Measurements from ENCODE around the gene CSDE1.
"Not testable (repeated sequence)": the region's sequence is repeated elsewhere in the genome, so short reads cannot be mapped to it uniquely, and the experiment has no call there.

Gene CSDE1

DNA sequence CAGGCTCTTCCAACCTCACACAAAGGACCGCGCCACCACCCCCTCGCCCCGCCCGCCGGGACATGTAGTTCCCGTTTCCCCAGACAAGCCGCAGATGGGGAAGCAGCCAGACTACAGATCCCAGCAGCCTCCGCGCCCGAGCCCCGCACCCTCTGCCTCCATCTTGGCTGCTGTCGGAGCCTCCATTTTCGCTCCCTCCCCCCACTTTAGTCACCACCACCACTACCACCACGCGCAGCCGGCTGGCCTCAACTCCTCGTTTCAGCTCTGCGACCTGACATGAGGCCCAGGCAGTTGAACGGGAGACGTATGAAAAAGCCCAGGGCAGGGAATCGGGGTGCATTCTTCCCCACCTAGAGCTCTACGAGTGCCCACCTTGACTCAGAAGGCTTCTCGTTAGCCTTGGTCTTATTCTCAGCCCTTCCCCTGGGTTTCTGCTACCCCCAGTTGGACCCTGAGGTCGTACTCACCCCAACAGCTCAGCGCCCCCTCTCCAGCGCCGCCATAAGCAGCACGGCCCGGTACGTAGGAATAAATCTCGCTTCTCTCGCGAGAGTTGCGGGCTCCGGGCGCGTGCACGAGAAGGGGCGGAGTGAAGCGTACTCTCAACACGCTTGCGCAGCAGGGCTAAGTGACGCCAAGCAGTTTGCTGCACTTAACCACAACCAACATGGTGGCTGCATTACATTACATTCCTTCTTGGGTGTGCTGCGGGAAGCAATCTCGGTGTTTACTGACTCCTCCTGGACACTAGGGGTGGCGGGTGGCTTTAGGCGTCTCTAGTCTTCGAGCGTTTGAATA lies at the start of gene CSDE1:
Gene CSDE1 (minus strand): TSS at position 530 of the 801 bp plus-strand sequence. CDS start 18,094 bp downstream, outside the sequence.
- DNase-seq (ENCODE audit: low read depth) = peak; percentile 92

DNA sequence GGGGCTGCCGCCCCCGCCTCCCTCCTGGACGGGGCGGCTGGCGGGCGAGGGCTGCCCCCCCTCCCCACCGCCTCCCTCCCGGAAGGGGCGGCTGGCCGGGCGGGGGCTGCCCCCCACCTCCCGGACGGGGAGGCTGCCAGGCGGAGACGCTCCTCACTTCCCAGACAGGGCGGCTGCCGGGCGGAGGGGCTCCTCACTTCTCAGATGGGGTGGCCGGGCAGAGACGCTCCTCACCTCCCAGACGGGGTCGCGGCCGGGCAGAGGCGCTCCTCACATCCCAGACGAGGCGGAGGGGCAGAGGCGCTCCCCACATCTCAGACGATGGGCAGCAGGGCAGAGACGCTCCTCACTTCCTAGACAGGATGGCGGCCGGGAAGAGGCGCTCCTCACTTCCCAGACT lies 46.7 kb upstream of the CSDE1 start:
- DNase-seq (ENCODE audit: low read depth) = not testable (repeated sequence)

DNA sequence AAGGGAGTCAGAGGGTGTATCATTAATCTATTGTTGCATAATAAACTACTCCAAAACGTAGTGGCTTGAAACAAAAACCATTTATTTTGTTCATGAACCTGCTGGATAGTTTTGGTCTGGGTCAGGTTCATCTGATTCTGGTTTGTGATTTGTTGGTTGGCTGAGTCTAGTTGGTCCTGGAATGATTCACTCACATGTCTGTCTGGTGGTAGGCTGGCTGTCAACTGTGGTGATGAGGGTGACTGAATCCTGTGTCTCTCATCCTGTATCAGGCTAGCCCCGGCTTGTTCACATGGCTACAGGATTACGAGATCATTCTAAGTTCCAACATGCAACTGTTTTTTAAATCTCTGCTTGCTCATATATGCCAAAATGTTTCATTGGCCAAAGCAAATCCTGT lies 45.2 kb upstream of the CSDE1 start:
- no peak for DNase-seq (ENCODE audit: low read depth)

DNA sequence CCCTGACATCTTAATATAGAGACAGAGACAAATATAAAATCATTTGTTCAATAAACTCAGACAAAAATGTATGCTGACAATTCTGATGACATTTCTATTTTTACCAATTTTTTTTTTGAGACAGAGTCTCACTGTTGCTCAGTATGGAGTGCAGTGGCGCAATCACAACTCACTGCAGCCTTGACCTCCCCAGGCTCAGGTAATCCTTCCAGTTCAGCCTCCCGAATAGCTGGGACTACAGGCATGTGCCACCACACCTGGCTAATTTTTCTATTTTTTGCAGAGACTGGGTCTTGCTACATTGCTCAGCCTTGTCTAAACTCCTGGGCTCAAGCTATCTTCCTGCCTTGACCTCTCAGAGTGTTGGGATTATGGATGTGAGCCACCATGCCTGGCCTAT lies 36.3 kb upstream of the CSDE1 start:
- no peak for DNase-seq (ENCODE audit: low read depth)

DNA sequence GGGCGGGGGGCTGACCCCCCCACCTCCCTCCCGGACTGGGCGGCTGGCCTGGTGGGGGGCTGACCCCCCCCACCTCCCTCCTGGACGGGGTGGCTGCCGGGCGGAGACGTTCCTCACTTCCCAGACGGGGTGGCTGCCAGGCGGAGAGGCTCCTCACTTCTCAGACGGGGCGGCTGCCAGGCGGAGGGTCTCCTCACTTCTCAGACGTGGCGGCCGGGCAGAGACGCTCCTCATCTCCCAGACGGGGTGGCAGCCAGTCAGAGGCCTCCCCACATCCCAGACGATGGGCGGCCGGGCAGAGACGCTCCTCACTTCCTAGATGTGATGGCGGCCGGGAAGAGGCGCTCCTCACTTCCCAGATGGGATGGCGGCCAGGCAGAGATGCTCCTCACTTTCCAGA lies 32.8 kb upstream of the CSDE1 start:
- not testable (repeated sequence) for DNase-seq (ENCODE audit: low read depth)

DNA sequence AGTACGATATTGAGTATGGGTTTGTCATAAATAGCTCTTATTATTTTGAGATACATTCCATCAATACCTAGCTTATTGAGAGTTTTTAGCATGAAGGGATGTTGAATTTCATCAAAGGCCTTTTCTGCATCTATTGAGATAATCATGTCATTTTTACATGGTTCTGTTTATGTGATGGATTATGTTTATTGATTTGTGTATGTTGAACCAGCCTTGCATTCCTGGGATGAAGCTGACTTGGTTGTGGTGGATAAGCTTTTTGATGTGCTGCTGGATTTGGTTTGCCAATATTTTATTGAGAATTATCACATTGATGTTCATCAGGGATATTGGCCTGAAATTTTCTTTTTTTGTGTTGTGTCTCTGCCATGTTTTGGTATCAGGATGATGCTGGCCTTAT lies 28.7 kb upstream of the CSDE1 start:
- DNase-seq (ENCODE audit: low read depth) = not testable (repeated sequence)

DNA sequence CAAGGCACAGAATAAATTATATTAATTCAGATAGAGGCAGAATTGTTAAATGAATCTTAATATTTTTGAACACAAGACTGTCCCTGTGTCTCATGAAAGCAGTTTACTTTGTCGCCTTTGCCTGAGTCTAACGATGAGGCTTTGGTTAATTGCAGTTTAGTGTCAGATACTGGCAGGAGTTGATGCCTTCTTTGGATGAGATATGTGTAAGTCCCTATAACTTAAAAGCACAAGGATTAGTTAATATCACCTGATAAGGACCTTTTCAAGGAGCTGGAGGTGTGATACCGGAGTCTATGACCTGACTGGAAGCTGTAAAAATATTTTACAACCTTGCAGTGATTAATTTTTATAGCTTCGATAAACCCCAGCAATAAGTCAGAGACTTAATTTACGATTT lies 24.7 kb upstream of the CSDE1 start:
- no peak for DNase-seq (ENCODE audit: low read depth)

DNA sequence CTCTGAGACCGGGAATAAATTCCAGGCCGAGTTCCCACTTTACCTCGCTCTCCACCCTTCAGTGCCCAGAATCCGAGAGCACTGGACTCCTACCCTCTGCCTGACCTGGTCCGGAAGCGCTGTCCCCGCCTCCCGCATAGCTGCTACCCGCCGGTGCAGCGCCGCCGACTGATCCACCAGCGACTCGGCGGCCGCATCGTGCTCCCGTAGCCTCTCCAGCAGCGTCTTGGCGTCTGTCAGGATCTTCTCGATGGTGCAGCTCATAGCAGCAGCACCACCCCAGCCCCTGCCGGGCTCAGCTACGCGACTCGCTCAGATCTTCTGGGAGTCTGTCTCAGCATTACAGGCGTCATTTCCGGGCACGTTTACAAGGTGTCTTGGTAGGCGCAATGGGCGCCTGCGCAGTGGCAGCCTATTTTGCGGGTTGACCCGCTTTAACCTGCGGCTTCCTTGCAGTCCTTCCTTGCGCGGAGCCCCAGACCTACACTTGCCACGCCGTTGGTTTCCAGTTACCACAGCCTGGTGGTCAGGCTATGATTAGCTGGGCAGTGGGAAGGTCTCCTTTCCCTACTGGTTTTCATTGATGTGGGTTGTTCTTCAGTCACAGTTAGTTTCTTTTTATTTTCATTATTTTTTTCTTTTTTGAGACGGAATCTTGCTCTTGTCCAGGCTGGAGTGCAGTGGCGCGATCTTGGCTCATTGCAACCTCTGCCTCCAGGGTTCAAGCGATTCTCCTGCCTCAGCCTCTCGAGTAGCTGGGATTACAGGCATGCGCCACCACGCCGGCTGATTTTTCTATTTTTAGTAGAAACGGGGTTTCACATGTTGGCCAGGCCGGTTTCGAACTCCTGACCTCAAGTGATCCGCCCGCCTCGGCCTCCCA lies 22.8 kb upstream of the CSDE1 start, which contains the start of gene SIKE1:
Gene SIKE1 (minus strand): TSS at position 342 of the 883 bp plus-strand sequence. CDS start 78 bp downstream, at position 264.
- peak; percentile 90 for DNase-seq (ENCODE audit: low read depth)

DNA sequence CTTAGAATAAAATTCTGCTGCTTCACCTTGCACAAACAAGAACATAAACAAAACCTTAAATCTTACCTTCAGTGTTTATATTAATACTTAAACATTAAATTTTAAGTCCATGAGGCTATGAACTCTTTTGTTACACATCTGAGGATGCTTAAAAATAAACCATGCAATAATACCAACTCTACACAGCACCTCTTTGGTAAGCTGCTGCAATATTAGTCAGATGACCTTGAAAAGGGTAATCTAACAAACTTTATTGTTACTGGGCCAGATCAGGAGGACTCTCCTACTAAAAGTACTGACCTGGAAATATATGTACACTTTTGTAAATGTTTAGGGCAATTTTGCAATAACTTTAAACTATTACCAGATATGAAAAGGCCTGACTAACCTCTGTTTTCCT lies 21.9 kb upstream of the CSDE1 start:
- DNase-seq (ENCODE audit: low read depth) = no peak

DNA sequence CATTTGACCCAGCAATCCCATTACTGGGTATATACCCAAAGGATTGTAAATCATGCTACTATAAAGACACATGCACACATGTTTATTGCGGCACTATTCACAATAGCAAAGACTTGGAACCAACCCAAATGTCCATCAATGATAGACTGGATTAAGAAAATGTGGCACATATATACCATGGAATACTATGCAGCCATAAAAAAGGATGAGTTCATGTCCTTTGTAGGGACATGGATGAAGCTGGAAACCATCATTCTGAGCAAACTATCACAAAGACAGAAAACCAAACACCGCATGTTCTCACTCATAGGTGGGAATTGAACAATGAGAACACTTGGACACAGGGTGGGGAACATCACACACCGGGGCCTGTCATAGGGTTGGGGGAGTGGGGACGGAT lies 18.9 kb upstream of the CSDE1 start:
- DNase-seq (ENCODE audit: low read depth) = not testable (repeated sequence)

DNA sequence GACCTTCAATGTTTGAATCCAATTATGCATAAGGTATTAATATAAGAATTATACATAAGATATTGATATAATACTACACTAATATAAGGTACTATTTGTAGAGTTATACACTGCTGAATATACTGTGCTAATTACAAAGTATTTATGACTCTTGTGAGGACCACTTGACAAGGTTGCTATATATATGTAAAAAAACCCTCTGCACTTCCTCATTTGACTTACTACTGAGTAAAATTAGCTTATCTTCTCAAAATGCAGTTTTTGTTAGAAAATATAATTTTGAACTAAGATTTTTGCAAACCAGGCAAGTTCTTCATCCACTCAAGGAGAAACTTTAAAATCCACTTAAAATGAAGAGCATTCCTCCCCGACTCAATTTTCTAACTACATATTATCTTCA lies 14.2 kb upstream of the CSDE1 start:
- DNase-seq (ENCODE audit: low read depth) = no peak

DNA sequence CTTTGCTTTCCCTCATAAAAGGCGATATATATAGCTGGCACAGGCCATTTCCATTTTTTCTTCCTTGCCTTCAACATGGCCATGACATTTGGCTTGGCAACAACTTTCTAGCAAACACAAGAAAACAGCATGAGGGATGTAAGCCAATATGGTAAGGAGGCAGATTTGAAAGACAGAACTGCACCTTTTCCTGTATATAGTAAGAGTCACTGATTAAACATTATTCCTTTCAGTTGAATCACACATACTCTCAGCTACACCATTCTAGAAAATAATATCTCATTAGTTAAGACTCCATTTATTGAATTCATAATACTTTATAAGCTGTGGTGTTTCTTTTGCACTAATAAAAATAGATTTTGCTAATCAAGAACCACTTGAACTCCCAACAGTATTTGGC lies 13.2 kb upstream of the CSDE1 start:
- no peak for DNase-seq (ENCODE audit: low read depth)

DNA sequence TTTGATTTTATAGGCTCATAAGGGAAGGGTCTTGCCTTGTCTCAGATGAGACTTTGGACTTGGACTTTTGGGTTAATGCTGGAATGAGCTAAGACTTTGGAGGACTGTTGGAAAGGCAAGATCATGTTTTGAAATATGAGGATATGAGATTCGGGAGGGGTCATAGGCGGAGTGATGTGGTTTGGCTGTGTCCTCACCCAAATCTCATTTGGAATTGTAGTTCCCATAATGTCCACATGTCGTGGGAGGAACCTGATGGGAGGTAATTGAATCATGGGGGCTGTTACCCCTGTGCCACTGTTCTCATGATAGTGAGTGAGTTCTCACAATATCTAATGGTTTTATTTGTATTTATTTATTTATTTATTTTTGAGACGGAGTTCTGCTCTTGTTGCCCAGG lies 6.9 kb upstream of the CSDE1 start:
- no peak for DNase-seq (ENCODE audit: low read depth)

DNA sequence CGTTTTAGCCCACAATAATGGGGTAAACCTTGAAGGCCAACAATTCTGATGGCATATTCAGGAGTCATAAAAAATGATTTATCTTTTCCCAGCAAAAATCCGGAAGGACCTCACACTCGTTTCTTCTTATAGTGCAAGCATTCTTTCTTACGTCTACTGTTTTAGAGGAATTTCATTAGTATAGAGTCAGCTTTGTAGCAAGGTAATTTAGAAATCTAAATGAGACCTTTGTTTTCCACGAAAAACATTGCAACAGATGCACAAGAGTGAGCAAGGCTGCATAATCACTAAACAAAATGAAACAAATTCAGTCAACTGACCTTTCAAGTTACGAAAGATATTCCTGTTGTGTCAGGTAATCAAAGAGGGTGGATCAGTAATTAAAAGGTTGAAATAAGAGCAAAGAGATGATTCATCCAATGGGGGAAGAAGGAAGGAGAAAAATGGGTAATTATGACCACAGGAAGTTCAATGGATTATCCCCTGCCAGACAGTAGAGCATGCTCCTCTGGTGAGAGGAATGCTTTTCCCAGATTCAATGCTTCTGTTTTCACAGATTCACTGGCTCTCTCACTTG lies 560 bp upstream of the CSDE1 start:
- no peak for DNase-seq (ENCODE audit: low read depth)

DNA sequence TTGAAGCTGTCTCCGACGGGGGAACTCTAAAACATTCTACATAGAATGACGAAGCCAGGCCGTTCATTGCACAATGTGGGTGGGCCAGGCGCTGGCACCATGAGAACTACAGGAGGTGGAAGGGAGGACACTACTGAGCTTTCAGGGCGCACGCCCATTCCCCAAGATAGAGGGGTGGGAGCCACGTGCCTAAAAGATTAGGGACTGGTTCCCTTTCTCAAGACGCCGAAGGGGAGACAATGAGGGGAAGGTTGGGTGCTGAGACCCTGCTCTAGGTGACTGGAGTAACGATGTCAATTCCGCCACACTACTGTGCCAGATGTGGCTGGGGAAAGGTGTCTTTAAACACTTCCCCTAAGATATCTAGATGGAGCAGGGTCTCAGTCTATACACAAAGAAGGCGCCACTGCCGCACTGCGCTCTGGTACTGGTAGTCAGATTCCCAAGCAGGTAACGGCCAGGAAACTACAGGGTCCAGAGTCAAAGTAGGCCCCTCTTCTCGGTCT lies 782 bp downstream of the CSDE1 start:
- DNase-seq (ENCODE audit: low read depth) = no peak

DNA sequence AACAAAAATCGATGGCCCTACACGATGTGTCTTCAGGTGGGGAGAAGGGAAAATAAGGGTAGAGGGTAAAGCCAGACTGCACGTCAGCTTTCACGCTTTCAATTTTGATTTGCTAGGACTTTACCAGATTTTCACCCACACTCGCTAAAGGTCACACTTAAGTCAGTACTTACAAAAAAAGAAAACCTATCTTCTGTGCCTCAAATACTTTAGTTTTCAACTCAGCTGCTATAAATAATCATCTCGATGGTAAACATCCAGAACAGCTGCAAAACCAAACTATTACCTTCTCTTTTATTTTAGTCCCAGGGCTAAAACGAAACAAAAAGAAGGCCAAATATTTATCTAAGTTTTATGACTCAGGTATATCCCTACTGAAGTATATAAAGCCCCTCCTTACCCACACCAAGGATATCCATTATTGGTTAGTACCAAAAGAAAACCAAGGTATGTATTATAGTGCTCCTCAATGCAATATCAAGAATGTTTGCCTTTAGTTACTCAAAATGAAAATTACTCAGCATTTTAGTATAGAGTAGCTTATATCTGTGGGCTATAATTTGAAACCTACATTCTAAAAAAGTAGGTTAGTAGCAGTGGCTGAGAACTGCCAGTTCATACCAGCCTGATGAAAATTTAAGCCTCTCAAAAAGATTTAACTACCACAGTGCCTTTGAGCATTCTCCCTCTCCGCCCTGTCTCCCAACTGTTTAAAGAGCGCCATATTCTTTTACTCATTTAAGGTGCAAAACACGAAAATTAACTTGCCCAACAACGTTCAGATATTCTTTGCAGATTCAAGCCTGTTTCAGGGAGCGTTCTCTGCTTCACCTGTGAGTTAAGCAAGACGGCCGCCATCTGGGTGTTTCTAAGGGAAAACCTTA lies 1.5 kb downstream of the CSDE1 start:
- no peak for DNase-seq (ENCODE audit: low read depth)

DNA sequence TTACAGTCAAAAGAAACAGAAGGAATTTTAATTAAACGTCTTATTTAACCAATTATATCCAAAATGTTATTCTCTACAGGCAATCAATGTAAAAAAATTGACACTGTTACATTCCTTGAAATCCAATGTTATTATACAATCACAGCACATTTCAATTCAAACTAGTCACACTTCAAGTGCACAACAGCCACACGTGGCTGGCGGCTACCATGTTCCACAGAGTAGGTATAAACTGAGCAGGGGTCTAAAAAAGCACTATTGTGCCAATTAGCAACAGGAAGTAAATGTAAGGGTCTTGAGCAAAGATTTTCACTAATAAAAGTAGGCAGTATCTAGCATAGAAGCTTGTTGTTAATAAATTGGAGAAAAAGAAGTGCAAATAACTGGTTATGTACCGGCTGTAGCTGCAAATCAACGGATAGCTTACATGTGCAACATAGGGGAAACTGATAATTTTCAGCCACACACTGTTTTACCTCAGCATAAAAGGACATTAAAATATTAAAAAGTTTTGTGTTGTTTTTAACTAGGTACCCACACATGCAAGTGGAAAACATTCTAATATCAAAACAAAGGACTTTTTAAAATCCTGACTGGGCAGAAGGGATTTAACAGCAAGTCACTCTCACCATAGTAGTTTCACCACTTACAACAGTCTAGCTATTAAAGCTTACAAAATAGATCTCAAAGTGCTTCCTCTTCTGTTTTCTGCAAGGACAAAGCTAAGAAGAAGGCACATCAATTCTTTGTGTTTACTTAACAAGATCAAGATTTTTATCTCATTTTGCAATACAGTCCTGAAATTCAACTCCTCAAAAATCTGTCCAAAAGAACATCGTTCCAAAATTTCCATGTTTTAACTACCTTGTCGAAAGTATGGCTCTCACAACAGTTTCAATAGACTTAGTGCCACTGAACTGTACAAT lies 2.5 kb downstream of the CSDE1 start:
- no peak for DNase-seq (ENCODE audit: low read depth)

DNA sequence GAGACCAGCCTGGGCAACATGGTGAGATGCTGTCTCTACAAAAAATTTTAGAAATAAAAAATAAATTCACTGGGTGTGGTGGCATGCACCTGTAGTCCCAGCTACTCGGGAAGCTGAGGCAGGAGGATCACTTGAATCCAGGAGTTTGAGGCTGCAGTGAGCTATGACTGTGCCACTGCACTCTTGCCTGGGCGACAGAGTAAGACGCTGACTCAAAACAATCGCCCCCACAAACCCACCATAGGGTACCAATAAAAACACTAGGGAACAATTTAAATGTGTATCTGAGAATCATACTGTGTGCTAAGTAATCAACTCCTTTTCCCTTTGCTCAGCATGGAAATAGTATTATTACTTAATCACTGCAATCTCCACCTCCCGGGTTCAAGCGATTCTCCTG lies 4.1 kb downstream of the CSDE1 start:
- DNase-seq (ENCODE audit: low read depth) = not testable (repeated sequence)

DNA sequence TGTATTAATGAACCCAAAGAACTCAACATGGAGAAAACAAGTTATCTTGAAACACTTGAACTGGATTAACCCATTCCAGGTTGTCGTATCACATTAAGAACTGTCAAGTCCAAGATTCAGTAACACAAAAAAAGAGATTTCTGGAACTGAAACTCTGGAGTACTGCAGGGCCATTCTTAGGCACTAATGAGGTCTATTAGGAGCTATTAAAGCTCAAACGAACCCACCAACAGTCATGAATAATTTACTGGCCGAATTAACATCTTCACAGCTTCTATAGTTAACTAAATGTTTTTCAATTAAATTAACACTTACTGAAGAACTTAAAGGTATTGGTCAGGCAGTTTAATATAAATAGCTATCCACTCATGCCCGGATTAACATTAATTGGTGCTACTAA lies 4.6 kb downstream of the CSDE1 start:
- no peak for DNase-seq (ENCODE audit: low read depth)

DNA sequence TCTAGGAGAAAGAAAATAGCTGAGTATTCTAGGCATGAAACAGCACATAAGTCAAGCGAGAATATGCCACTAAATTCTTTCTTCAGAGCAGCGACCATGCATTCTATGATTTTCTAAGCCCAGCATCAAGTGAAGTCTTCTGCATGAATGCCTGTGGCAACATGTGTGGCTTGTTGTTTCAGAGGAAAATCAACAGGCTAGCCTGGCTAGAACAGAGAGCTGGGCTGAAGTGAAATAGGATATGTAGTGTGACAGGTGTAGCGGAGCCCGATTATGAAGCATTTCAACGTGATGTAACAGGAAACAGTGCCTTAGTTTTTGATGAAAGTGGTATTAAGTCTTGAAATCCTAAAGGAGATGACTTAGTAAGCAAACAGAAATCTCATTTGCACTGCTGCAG lies 7.0 kb downstream of the CSDE1 start:
- no peak for DNase-seq (ENCODE audit: low read depth)
